Daoy (cell line): ENCODE measurements around the gene SMAP2. TPM values are rescaled to one million over a fixed set of nuclear protein-coding genes. Genes with fewer than 3 reads are reported as not detected.

Experiments used
- total RNA-seq: library from RNA; depleted of rRNA; stranded (reverse); fragments of >200 nt; shearing (Covaris generic); gene quantifications from 2 replicates; pipeline ENCODE4 v1.2.3, GENCODE V29; 2014; rRNA removed

The SMAP2 gene
- total RNA-seq, 1 experiment from 2014 or later = 26.9 TPM

Other genes starting within 250 kb of the SMAP2 start
- 10.0 and 15.8 TPM in 2 replicates for gene RLF, start 212.3 kb upstream of the SMAP2 start, total RNA-seq
- gene TMCO2, start 125.8 kb upstream of the SMAP2 start, total RNA-seq = not detected in 2 replicates
- gene ZMPSTE24, start 115.5 kb upstream of the SMAP2 start, total RNA-seq = 67.4 and 72.9 TPM in 2 replicates
- 1.7 and 2.5 TPM in 2 replicates for gene COL9A2, start 56.4 kb upstream of the SMAP2 start, total RNA-seq
- gene ZFP69B, start 76.7 kb downstream of the SMAP2 start, total RNA-seq = 4.8 and 8.5 TPM in 2 replicates
- gene ZFP69, start 103.6 kb downstream of the SMAP2 start, total RNA-seq = 5.3 and 9.3 TPM in 2 replicates
- gene EXO5, start 135.0 kb downstream of the SMAP2 start, total RNA-seq = 2.1 and 8.3 TPM in 2 replicates
- 8.6 and 8.7 TPM in 2 replicates for gene ZNF684, start 157.9 kb downstream of the SMAP2 start, total RNA-seq